DMS79 treated with DMSO at 0.1 percent for 48 hours (cell line): Measurements from ENCODE around the gene NALCN.
A peak's percentile ranks its signal among the peaks of the same experiment; 100 is the strongest.

Experiments used
- DNase-seq: peaks from one replicate; lab custom pipeline; 2025; lab: John Stamatoyannopoulos, UW

The NALCN gene

GRCh38 chr13:101205408-101205807 is 210.9 kb downstream of the NALCN start:
- DNase-seq: peak; percentile 55

- peak; percentile 94 for DNase-seq
Measured at GRCh38 chr13:101204270-101205020, 211.9 kb downstream of the NALCN start.

GRCh38 chr13:101202590-101202989 is 213.7 kb downstream of the NALCN start:
- no peak for DNase-seq

- DNase-seq: no peak
Measured at GRCh38 chr13:101190976-101191375, 225.3 kb downstream of the NALCN start.

GRCh38 chr13:101190337-101190736 is 226.0 kb downstream of the NALCN start:
- DNase-seq: no peak

DNA sequence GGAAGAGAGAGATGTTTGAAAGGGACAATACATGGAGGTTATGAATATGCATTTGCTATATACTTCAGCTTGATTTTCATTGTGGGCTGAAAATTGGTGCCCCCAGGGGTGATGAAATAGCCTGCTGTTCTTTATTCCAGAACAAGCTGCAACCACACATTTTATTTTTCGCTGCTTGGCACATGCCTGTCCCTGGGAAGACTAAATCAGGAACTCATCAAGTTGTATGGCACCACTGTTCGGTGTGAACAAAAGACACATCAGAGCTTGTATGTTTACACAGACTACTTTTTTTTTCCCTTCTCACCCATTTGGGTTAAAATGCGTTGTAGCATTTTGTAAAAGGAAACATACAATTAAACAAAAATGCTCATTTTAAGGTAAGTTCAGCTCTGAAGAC is 230.7 kb downstream of the NALCN start:
- no peak for DNase-seq

DNA sequence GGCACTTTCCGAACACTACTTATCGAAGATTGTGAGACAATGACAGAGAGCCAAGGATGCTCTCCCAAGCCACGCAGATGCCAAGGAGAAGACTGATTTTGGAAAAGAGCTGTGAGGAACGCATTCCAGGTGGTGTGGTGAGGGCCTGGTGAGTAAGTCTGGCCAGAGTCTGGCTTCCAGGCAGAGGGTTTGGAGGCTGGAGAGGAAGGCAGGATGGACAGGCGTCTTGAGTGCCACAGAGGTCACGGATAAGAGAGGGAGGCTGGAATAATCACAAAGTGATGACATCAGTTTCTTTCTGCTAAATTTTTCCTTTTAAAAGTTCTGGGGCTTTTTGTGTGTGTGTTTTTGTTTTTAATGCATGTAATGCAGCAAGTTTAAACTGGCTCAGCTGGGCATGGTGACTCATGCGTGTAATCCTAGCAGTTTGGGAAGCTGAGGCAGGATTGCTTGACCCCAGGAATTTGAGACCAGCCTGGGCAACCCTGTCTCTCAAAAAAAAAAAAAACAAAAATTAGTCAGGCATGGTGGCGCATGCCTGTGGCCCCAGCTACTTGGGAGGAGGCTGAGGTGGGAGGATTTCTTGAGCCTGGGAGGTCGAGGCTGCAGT is 235.1 kb downstream of the NALCN start:
- no peak for DNase-seq

GRCh38 chr13:101179021-101179420 is 237.3 kb downstream of the NALCN start:
- no peak for DNase-seq

DNA sequence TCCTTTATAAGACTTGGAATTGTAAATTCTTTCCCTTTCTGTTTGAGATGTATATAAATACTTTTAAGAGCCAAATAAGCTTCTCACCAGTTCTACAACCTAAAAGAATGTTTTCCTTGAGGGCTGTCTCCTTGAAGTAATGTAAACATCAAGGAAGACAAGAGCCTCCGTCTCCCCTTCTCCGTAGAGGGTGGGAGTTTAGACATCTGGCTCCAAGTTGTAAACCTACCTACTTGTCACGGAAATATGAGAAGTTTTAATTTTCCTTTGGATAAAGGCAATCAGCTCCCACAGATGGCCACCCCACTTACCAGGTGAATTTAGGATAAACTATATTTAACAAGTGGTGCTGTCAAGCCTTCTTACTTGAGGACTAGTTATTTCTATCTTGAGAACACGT is 237.9 kb downstream of the NALCN start:
- DNase-seq: peak; percentile 100

DNA sequence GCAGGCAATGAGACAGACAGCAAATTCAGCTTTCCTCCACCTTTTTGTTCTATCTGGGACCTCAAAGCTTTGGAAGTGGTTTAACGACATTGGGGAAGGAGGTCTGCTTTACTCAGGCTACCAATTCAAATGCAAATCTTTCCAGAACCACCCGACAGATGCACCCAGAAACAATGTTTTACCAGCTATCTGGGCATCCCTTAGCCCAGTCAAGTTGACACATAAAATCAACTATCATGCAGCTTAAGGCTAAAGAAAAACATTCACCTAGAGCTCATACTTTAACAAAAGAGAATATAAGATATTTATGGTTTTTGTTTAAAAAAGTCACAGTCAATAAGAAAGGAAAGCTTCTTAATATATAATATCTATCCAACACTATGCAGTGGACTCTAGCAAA is 246.0 kb downstream of the NALCN start:
- DNase-seq: no peak

DNA sequence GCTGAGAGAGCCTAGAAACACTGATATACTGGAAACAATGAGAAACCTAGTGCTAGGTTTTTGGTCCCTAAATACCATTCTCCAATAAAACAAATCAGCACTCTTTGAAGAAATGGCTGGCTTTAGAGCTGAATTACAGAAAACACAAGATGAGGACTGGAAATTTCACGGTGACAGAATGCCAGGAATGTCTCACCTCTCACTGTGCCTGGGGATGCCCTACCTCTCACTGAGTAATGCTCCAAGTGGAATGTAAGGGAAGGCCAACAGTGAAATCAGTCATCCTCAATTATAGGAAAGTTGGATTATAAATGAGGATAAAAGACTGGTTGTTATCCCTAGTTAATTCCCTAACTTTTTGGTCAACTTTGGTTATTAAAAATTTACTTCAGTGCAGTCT is 259.0 kb downstream of the NALCN start:
- no peak for DNase-seq

GRCh38 chr13:101155920-101156319 is 260.4 kb downstream of the NALCN start:
- no peak for DNase-seq

GRCh38 chr13:101152184-101152583 is 264.1 kb downstream of the NALCN start:
- DNase-seq: peak; percentile 100

DNA sequence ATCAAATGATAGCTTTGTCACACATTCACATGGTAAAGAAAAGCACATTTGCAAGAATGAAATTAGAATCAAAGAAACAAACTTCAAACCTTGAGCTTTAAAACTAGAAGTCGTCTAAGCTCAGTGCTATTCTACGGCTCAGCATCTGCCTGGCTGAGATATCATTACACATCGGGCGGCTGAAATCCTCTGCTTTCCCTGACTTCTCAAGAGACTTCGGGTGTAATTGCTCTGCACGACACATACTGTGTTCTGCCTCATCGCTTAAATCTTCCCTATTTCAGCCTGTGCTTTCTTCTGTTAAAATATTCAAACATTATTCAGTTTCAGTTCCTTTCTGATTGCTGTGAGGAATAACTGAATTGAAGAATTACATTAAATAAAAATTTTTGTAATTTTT is 265.3 kb downstream of the NALCN start:
- DNase-seq: peak; percentile 97

DNA sequence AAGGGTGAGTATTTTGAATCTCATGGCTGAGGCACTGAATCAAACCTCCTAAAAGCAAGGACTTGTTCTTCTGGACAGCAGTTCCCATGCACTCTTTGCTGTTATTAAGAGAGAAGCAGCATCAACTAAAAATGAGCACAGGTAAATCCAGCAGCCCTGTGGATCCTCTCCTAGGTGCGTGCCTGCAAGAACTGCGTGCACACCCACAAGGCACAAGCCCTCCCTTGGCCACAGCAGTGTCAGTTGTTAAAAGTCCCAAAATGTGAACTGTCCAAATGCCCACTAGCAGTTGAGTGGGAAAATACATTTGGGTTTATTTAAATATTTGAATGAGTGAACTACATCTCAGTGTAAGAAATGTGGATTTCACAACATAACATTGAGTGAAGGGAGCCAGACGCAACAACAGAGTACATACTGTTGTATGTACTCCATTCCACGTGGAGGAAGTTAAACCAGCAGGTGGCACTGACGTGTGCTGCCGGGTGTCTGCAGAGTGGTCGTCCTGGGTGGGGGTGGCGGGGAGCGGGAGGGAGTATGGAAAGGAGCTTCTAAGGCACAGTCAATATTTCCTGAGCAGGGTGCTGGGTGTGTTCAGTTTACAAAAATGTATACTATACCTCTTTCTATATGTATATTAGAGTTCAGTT is 266.4 kb downstream of the NALCN start:
- DNase-seq: peak; percentile 90

DNA sequence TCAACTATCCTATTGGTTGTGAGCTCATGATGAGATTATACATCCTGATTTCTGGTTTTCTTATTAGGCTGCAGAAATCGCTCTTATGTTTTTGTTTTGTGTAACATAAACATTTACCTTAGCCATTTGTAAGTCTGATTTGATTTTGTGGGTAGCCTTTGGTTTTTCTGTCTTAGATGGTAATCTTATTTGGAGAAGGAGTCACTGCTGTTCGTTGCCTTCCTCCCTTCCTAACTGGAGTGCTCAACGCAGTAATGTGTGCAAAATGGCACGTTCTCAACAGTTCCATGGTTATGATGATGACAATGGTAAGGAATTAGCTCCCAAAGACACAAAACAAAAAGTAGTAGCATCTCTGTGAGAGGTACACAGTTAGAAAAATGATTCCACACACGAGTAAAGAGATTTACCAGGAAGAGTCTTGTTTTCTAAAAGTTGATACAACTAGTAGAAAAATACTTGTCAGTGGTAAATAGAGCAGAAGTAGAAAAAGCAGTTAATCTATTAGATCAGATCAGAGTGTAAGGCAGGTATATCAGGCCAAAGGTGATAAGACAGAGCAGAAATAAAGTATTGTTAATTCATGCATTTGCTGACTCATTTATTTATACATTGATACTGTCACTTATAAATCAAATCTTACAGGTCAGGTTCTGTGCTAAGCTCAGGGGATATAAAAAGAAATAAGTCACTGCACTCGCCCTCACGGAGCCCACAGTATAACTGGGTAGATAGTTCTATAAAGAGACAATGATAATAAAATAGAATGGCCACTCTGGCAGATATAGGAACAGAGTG is 270.0 kb downstream of the NALCN start:
- DNase-seq: no peak

- DNase-seq: peak; percentile 88
Measured at GRCh38 chr13:101144808-101145419, 271.4 kb downstream of the NALCN start.

GRCh38 chr13:101140936-101141335 is 275.4 kb downstream of the NALCN start:
- DNase-seq: no peak

- peak; percentile 34 for DNase-seq
Measured at GRCh38 chr13:101140087-101140770, 276.1 kb downstream of the NALCN start.

DNA sequence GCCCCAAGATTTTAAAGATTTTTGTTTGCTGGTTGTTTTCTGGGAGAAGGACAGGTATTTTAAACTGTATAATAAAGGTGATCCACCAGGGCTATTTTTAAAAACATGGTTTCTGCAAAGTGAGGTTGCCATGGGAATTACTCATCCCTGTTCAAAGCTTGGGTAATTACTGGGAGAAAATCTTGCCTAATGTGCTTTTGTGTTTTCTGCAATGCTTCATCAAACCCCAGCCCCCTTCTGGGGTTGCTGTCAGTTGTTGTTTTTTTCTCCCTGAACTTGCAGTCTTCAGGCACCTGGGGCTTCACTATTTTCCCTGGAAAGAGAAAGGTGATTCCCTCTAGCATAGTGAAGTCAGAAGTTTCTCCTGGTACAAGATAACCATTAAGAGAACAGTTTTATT is 277.2 kb downstream of the NALCN start:
- no peak for DNase-seq

DNA sequence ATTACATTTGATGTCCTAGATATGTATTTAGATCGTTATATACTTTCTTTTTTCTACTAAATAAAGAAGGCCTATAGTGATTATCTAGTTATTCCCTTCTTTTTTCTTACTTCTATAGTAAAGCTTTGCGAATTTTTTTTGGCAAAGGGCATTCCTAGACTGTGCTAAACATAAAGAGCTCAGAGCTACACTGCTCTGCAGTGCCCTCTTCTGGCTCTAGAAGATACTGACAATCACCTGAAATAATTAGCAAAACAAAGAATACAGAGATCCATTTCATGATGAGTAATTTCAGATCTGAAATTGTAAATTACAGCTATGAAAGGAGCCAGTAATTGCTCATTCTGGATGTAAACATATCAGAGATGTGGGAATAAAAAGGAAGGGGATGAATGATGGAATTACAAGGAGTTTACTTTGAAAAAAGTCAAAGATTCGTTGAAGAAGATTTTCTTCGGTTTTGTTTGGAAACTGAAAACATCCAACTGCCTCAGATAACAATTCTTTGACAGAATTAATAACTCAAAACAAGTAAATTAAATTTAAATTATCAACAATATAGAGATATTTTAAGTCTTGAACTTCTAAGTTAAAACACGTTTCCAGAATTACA is 288.5 kb downstream of the NALCN start:
- peak; percentile 84 for DNase-seq
